ENCODE results near the gene AAK1.

DNA sequence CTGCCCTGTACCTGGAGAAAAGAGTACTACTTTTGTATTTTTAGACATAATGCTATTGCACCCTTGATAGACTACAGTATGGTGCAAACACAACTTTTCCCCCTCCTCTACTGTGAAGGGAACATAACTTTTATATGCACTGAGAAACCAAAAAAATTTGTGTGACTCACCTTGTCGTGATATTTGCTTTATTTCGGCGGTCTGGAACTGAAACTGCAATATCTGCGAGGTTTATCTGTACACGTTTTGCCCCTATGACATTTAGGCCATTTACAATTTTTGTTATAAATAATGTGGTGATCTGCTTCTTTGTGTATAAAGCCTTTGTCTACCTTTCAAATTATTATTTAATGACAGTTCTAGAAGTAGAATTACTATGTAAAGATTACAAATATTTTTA is 34.4 kb upstream of the AAK1 start:
- TF ChIP-seq POLR2AphosphoS5 (IDR thresholded peaks at IDR 0.05): no peak
- TF ChIP-seq, protein P1, sequence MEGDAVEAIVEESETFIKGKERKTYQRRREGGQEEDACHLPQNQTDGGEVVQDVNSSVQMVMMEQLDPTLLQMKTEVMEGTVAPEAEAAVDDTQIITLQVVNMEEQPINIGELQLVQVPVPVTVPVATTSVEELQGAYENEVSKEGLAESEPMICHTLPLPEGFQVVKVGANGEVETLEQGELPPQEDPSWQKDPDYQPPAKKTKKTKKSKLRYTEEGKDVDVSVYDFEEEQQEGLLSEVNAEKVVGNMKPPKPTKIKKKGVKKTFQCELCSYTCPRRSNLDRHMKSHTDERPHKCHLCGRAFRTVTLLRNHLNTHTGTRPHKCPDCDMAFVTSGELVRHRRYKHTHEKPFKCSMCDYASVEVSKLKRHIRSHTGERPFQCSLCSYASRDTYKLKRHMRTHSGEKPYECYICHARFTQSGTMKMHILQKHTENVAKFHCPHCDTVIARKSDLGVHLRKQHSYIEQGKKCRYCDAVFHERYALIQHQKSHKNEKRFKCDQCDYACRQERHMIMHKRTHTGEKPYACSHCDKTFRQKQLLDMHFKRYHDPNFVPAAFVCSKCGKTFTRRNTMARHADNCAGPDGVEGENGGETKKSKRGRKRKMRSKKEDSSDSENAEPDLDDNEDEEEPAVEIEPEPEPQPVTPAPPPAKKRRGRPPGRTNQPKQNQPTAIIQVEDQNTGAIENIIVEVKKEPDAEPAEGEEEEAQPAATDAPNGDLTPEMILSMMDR (IDR thresholded peaks at IDR 0.05; ENCODE audit: poor library complexity, severe bottlenecking): no peak
- TF ChIP-seq RAD21 (conservative IDR thresholded peaks at IDR 0.05): no peak
- TF ChIP-seq TAF1 (IDR thresholded peaks at IDR 0.05; ENCODE audit: low read depth): no peak
- TF ChIP-seq SMC3 (conservative IDR thresholded peaks at IDR 0.05; ENCODE audit: poor library complexity): no peak

Measured in neural cell (in vitro differentiated cells).